Thymus (tissue), 11 donors: ENCODE measurements around the gene SELENOP. TPM values are rescaled to one million over a fixed set of nuclear protein-coding genes. Genes with fewer than 3 reads are reported as not detected.

Experiments
- DNase-seq, 9 donors: peaks; one replicate each; pipeline ENCODE4 v3.0.0-alpha.2; 2013; ENCODE audit warnings: low spot score in 9 of 9, low read depth in 6 of 9, missing footprints in 1 of 9
- H3K27ac ChIP-seq, 2 donors: one replicate each; pipeline ENCODE4 v1.5.1; 2013; ENCODE audit warnings: control low read depth in 1 of 2, low read depth in 1 of 2, low read length in 1 of 2, mild to moderate bottlenecking in 1 of 2, moderate library complexity in 1 of 2
- H3K27me3 ChIP-seq, 2 donors: one replicate each; pipeline ENCODE4 v1.5.1; 2013; ENCODE audit warnings: low read length in 1 of 2; ENCODE audit not compliant: control insufficient read depth in 2 of 2, insufficient read depth in 1 of 2
- H3K36me3 ChIP-seq, 2 donors: one replicate each; pipeline ENCODE4 v1.5.1; 2013; ENCODE audit warnings: low read length in 1 of 2, mild to moderate bottlenecking in 1 of 2, moderate library complexity in 1 of 2; ENCODE audit not compliant: control insufficient read depth in 2 of 2, insufficient read depth in 2 of 2
- H3K4me1 ChIP-seq, 2 donors: one replicate each; pipeline ENCODE4 v1.5.1; 2013; ENCODE audit warnings: low read length in 2 of 2; ENCODE audit not compliant: control insufficient read depth in 2 of 2, insufficient read depth in 2 of 2
- H3K4me3 ChIP-seq, 2 donors: one replicate each; pipeline ENCODE4 v1.5.1; 2013; ENCODE audit warnings: low read length in 2 of 2, control low read depth in 1 of 2, mild to moderate bottlenecking in 1 of 2
- H3K9me3 ChIP-seq, 2 donors: one replicate each; pipeline ENCODE4 v1.5.1; 2013; ENCODE audit warnings: low read length in 1 of 2, mild to moderate bottlenecking in 1 of 2; ENCODE audit not compliant: control insufficient read depth in 2 of 2, insufficient read depth in 1 of 2
- WGBS: extraction: QIAGEN DNeasy Blood & Tissue Kit; methylation state at CpG from one replicate; pipeline ENCODE4 v1.1.7; 2013; 5-methylcytosine and 5-hydroxymethylcytosine counted together
- polyA plus RNA-seq: library from polyadenylated mRNA; stranded (reverse); fragments of 200-250 nt; gene quantifications from one replicate; pipeline ENCODE4 v1.2.3, GENCODE V29; 2013
- total RNA-seq: library from RNA; stranded (reverse); fragments of 120-200 nt; gene quantifications from one replicate; pipeline ENCODE4 v1.2.4, GENCODE V29; 2013
- donor health status: healthy.

Gene SELENOP
- total and polyA plus RNA-seq, 2 donors, result 104 to 115 TPM

GRCh38 chr5:42784132-42784531 lies 27.6 kb downstream of the SELENOP start:
- 97% methylated on average over 1 of the region's 1 CpG for WGBS
- Histone ChIP-seq H3K27ac (no peak overlapping the region), H3K9me3 (no peaks in the 10 kb centered on the region), H3K4me1 (no peaks in the 10 kb centered on the region), H3K36me3 (no peaks in the 10 kb centered on the region), H3K27me3 (no peaks in the 10 kb centered on the region), H3K4me3 (no peak overlapping the region)
- DNase-seq, result no peak

- H3K27me3 ChIP-seq, result no peaks in the 10 kb centered on the region
- no peaks in the 10 kb centered on the region for H3K4me1 ChIP-seq
- WGBS, result 98% methylated on average over 1 of the region's 1 CpG
- no peak overlapping the region for H3K27ac ChIP-seq
- DNase-seq, result no peak
- no peaks in the 10 kb centered on the region for H3K9me3 ChIP-seq
- no peaks in the 10 kb centered on the region for H3K36me3 ChIP-seq
- no peak overlapping the region for H3K4me3 ChIP-seq
Measured at GRCh38 chr5:42781584-42781983, 30.1 kb downstream of the SELENOP start.

- Histone ChIP-seq H3K27me3 (no peaks in the 10 kb centered on the region), H3K9me3 (no peaks in the 10 kb centered on the region), H3K36me3 (no peaks in the 10 kb centered on the region), H3K4me3 (no peak overlapping the region), H3K27ac (no peak overlapping the region), H3K4me1 (no peaks in the 10 kb centered on the region)
- whole genome bisulfite sequencing, result 90% methylated on average over 1 of the region's 1 CpG
- no peak for DNase-seq
Measured at GRCh38 chr5:42779083-42779482, 32.6 kb downstream of the SELENOP start.

GRCh38 chr5:42772265-42772993 lies 39.3 kb downstream of the SELENOP start:
- 93% methylated on average over 13 of the region's 13 CpGs for WGBS
- Histone ChIP-seq H3K36me3 (no peaks in the 10 kb centered on the region), H3K4me1 (no peaks in the 10 kb centered on the region), H3K27ac (no peak overlapping the region), H3K9me3 (no peaks in the 10 kb centered on the region), H3K27me3 (no peaks in the 10 kb centered on the region), H3K4me3 (no peak overlapping the region)
- no peak for DNase-seq

GRCh38 chr5:42770003-42770402 lies 41.7 kb downstream of the SELENOP start:
- no peak overlapping the region for H3K27ac ChIP-seq
- no peaks in the 10 kb centered on the region for H3K27me3 ChIP-seq
- H3K4me3 ChIP-seq, result no peak overlapping the region
- DNase-seq, result no peak
- H3K4me1 ChIP-seq, result no peaks in the 10 kb centered on the region
- H3K36me3 ChIP-seq, result no peaks in the 10 kb centered on the region
- no peaks in the 10 kb centered on the region for H3K9me3 ChIP-seq

GRCh38 chr5:42768106-42768504 lies 43.6 kb downstream of the SELENOP start:
- Histone ChIP-seq H3K36me3 (no peaks in the 10 kb centered on the region), H3K4me3 (no peak overlapping the region), H3K27me3 (no peaks in the 10 kb centered on the region), H3K27ac (no peak overlapping the region), H3K4me1 (no peaks in the 10 kb centered on the region), H3K9me3 (no peaks in the 10 kb centered on the region)
- no peak for DNase-seq
- WGBS, result 87% methylated on average over 1 of the region's 1 CpG

- H3K9me3 ChIP-seq, result no peaks in the 10 kb centered on the region
- H3K36me3 ChIP-seq, result no peaks in the 10 kb centered on the region
- H3K4me3 ChIP-seq, result no peak overlapping the region
- DNase-seq, result peak in 4 of 9 donors; percentile 6 to 47 (median 11)
- H3K27me3 ChIP-seq, result no peaks in the 10 kb centered on the region
- no peak overlapping the region for H3K27ac ChIP-seq
- H3K4me1 ChIP-seq, result no peaks in the 10 kb centered on the region
- 57% methylated on average over 3 of the region's 3 CpGs for WGBS
Measured at GRCh38 chr5:42767491-42768105, 44.1 kb downstream of the SELENOP start.

GRCh38 chr5:42761791-42762190 lies 49.9 kb downstream of the SELENOP start:
- DNase-seq, result no peak
- Histone ChIP-seq H3K9me3 (no peaks in the 10 kb centered on the region), H3K36me3 (no peaks in the 10 kb centered on the region), H3K4me3 (no peak overlapping the region), H3K4me1 (no peaks in the 10 kb centered on the region), H3K27me3 (peaks cover 0 to 2% of the 10 kb centered on the region in 2 donors), H3K27ac (no peak overlapping the region)
- WGBS, result 98% methylated on average over 1 of the region's 1 CpG

- no peak overlapping the region for H3K27ac ChIP-seq
- DNase-seq, result no peak
- peaks cover 0 to 2% of the 10 kb centered on the region in 2 donors for H3K9me3 ChIP-seq
- peaks cover 0 to 2% of the 10 kb centered on the region in 2 donors for H3K27me3 ChIP-seq
- H3K36me3 ChIP-seq, result no peaks in the 10 kb centered on the region
- no peak overlapping the region for H3K4me3 ChIP-seq
- no peaks in the 10 kb centered on the region for H3K4me1 ChIP-seq
- 98% methylated on average over 4 of the region's 4 CpGs for WGBS
Measured at GRCh38 chr5:42760426-42760825, 51.3 kb downstream of the SELENOP start.
